ENCODE measurements around the gene COL4A2. TPM values are rescaled to one million over a fixed set of nuclear protein-coding genes. Genes with fewer than 3 reads are reported as not detected.

COL4A2 gene
- total RNA-seq, 2 experiments from 2014 or later: not detected

Small RNA genes lying within 50 kb of the gene (microRNA-seq; reads per million reads assigned to microRNA genes)
- gene MIR8073 (ENCODE audit: borderline microRNAs expressed): not detected

Other genes starting within 250 kb of the COL4A2 start
- gene COL4A1, start 127 bp upstream of the COL4A2 start, total RNA-seq: not detected